GM12872 (cell line): Measurements from ENCODE around the gene SOHLH1.

ENCODE experiments used
- TF ChIP-seq, protein P1 (sequence below): IDR thresholded peaks from 3 replicates; pipeline ENCODE4 v1.5.1; 2011; ENCODE audit warnings: low read depth, mild to moderate bottlenecking, low read length, moderate library complexity; ENCODE audit not compliant: insufficient read depth

SOHLH1 gene

DNA sequence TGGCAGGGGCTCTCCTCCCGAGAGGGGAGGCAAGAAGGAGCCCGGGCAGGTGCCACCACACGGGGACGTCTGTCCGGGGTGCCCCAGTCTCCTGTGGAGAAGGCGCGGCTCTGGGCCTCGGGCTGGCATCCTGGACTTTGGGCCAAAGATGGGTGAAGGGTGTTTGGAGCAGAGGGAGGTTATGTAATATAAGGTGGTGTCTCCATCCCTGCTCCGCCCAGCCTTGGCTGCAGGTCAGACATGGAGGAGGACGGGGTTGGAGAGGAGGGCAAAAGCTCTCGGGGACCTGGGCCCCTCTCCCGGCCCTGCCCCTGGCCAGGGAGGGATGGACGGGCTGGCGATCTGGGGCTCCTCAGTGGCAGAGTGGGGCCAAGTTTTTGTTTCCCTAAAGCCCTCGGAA, 1.2 kb upstream of the SOHLH1 start:
- TF ChIP-seq, protein P1, sequence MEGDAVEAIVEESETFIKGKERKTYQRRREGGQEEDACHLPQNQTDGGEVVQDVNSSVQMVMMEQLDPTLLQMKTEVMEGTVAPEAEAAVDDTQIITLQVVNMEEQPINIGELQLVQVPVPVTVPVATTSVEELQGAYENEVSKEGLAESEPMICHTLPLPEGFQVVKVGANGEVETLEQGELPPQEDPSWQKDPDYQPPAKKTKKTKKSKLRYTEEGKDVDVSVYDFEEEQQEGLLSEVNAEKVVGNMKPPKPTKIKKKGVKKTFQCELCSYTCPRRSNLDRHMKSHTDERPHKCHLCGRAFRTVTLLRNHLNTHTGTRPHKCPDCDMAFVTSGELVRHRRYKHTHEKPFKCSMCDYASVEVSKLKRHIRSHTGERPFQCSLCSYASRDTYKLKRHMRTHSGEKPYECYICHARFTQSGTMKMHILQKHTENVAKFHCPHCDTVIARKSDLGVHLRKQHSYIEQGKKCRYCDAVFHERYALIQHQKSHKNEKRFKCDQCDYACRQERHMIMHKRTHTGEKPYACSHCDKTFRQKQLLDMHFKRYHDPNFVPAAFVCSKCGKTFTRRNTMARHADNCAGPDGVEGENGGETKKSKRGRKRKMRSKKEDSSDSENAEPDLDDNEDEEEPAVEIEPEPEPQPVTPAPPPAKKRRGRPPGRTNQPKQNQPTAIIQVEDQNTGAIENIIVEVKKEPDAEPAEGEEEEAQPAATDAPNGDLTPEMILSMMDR: no peak

DNA sequence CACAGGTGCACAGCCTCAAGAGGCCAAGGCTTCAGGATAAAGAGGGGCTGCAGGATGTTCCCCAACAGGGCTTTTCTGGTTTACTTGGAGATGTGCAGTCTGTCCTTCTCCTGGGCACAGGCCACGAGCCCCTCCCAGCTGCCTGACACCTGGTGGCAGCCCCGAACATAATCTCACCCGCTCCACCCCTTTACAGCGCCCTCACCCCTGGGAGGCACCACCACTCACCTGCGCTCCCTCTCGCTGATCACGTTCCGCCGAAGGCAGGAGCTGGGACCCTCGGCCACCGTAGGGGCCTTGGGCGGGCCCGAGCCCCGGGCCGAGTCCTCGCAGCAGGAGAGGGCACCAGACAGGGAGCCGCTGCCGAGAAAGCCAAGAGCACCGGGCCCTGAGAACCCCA, 514 bp downstream of the SOHLH1 start:
- TF ChIP-seq, protein P1: no peak

DNA sequence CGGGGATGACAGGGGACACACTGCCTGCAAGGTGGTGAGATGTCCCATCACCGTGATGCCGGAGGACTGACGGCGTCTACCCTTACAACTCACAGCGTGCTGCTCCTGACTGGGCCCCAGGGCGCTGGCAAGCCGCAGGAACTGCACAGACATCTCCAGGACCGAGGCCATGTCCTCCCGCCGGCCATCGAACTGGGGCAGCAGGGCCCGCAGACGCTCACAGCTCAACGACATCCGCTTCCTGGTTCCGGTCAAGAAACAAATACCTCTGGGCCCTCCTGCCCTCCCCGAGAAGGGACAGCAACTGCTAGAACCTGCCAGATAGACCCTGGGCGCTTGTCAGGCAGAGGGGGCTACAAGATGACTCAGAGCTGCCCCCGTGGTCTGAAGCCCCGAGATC, 1.0 kb downstream of the SOHLH1 start:
- TF ChIP-seq, protein P1: no peak

DNA sequence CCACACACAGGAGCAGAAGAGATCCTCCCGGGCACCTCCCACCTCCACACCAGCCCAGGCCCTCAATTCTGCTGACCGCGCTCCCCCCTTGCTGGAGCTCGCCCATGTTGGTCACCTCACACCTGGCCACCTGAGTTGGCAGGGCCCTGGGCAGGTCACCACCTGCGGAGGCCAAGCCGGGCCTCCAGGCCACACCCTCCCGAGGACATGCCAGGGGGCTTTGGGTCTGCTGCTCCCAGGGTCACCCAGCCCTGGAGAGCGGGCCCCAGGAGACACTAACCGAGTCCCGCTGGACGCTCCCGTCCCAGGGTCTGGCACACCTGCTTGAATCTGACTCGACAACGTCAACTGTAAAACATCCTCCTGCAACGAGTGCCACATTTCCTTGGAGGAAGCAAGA, 2.1 kb downstream of the SOHLH1 start:
- TF ChIP-seq, protein P1: no peak

DNA sequence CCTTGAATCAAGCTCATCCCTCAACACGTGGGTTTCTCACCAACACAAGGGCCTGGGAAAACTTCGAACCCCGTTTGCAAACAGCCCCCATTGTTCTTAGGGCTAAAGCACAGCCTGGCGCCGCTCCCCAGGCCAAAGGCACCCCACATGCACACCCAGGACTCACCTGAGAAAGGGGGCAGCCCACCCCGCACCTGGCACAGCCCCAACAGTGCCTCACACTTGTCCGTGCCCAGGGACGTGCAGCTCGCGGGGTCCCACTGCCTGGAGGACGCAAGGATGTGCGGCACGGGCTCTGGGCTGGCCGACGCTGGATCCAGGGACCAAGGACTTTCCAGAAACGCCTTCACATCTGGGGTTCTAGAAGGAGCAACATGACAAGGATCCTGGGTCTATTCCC, 2.8 kb downstream of the SOHLH1 start:
- TF ChIP-seq, protein P1: no peak

DNA sequence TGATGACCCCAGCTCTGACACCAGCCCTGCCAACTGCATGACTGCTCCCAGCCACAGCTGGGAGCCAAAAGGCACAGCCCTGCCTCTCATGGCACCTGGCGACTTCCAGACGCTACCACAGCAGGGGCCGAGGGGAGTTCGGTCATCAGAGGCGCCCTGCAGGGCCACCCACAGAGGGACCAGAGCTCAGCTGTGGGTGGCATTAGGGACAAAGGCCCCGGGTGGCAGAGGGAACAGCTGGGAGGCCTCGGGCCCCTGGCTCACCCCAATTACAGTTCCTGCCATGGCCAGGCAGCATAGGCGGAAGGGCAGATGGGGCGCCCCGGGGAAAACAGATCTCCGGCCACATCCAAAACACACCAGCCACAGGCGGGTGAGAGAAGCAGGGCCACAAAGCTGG, 3.6 kb downstream of the SOHLH1 start:
- TF ChIP-seq, protein P1: no peak

DNA sequence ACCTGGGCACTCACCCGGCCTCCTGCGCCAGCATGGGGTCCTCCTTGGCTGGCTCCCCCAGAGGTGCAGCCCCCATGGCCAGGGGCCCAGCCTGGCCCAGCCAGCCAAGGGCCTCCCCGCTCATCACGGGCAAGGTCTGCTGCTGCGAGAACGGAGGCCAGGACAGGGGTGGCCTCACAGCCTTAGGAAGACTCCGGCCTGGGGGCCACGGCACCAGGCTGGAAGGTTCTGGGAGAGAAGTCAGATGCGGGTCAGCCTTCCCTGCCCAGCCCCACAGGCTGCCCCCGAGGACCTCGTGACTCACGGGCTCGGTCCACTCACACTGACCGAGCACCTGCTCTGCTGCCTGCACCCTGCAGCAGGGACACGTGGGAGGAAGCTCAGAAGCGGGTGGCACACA, 4.2 kb downstream of the SOHLH1 start:
- TF ChIP-seq, protein P1: no peak

DNA sequence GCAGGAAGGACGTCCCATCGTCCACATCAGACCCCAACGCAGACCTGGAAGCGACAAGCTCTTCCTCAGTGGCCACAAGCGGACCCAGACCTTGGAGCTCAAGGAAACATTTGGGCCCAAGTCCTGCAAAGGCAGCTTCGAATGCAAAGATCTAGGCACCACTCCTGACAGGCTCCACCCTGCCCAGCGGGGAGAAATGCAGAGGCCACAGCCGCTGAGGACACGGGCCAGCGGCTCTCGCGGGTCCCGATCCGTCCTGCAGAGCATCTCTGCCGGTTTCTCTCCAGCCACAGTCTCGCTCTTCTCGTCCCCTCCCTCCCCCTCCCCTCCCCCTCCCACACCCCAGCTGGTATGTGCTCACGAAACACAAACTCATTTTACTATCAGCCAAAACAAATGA, 4.9 kb downstream of the SOHLH1 start:
- TF ChIP-seq, protein P1: no peak
